ENCODE data around the gene ABHD1. TPM values are rescaled to one million over a fixed set of nuclear protein-coding genes. Genes with fewer than 3 reads are reported as not detected.
A peak's percentile ranks its signal among the peaks of the same experiment; 100 is the strongest.
"Not testable (repeated sequence)": the region's sequence is repeated elsewhere in the genome, so short reads cannot be mapped to it uniquely, and the experiment has no call there.

ABHD1 gene
- polyA plus RNA-seq (ENCODE audit: insufficient read length in 4 of 4), result 1 to 10 TPM in 3 of 4 donors, under 1 TPM in 1; 0.99 to 2.0 (median 1.3) TPM

- DNase-seq (ENCODE audit: low read depth in 4 of 4, low spot score in 2 of 4), result peak in 1 of 4 donors; percentile 24
Observed at GRCh38 chr2:27123302-27124150, at the start of gene ABHD1. ABHD1 (plus strand) TSS chr2:27123815; CDS start chr2:27123949, 134 bp downstream.

- DNase-seq (ENCODE audit: low read depth in 4 of 4, low spot score in 2 of 4), result no peak
Observed at GRCh38 chr2:27074738-27075565, 48.7 kb upstream of the ABHD1 start.

- not testable (repeated sequence) for DNase-seq (ENCODE audit: low read depth in 4 of 4, low spot score in 2 of 4)
Observed at GRCh38 chr2:27075566-27075871, 48.1 kb upstream of the ABHD1 start.

- DNase-seq (ENCODE audit: low read depth in 4 of 4, low spot score in 2 of 4), result no peak
Observed at GRCh38 chr2:27076323-27076722, 47.3 kb upstream of the ABHD1 start.

- DNase-seq (ENCODE audit: low read depth in 4 of 4, low spot score in 2 of 4), result no peak
Observed at GRCh38 chr2:27077231-27077630, 46.4 kb upstream of the ABHD1 start.

GRCh38 chr2:27078267-27079194, 45.1 kb upstream of the ABHD1 start, which contains the start of gene EMILIN1:
EMILIN1 (plus strand) TSS chr2:27078615; CDS start chr2:27079066, 451 bp downstream.
- peak in 2 of 4 donors; percentile 80 for DNase-seq (ENCODE audit: low read depth in 4 of 4, low spot score in 2 of 4)

GRCh38 chr2:27079233-27080139, 44.1 kb upstream of the ABHD1 start:
- no peak for DNase-seq (ENCODE audit: low read depth in 4 of 4, low spot score in 2 of 4)

GRCh38 chr2:27080140-27080469, 43.5 kb upstream of the ABHD1 start:
- DNase-seq (ENCODE audit: low read depth in 4 of 4, low spot score in 2 of 4), result no peak

- no peak for DNase-seq (ENCODE audit: low read depth in 4 of 4, low spot score in 2 of 4)
Observed at GRCh38 chr2:27080603-27080936, 43.0 kb upstream of the ABHD1 start.

- no peak for DNase-seq (ENCODE audit: low read depth in 4 of 4, low spot score in 2 of 4)
Observed at GRCh38 chr2:27081984-27082772, 41.4 kb upstream of the ABHD1 start.

GRCh38 chr2:27082773-27083409, 40.7 kb upstream of the ABHD1 start:
- DNase-seq (ENCODE audit: low read depth in 4 of 4, low spot score in 2 of 4), result no peak

- no peak for DNase-seq (ENCODE audit: low read depth in 4 of 4, low spot score in 2 of 4)
Observed at GRCh38 chr2:27083410-27084296, 40.0 kb upstream of the ABHD1 start.

- DNase-seq (ENCODE audit: low read depth in 4 of 4, low spot score in 2 of 4), result no peak
Observed at GRCh38 chr2:27084297-27085061, 39.1 kb upstream of the ABHD1 start.

- no peak for DNase-seq (ENCODE audit: low read depth in 4 of 4, low spot score in 2 of 4)
Observed at GRCh38 chr2:27085062-27085672, 38.4 kb upstream of the ABHD1 start.

GRCh38 chr2:27085673-27086089, 37.9 kb upstream of the ABHD1 start:
- DNase-seq (ENCODE audit: low read depth in 4 of 4, low spot score in 2 of 4), result no peak

- peak in 3 of 4 donors; percentile 86 to 93 (median 88) for DNase-seq (ENCODE audit: low read depth in 4 of 4, low spot score in 2 of 4)
Observed at GRCh38 chr2:27086090-27086723, 37.4 kb upstream of the ABHD1 start.

Measured in left renal cortex interstitium (tissue), 4 donors.